ENCODE measurements around the gene CX3CL1.

Gene CX3CL1

GRCh38 chr16:57377080-57377841 is 5.0 kb downstream of the CX3CL1 start:
- H3K9ac ChIP-seq (ENCODE audit: low read depth, low read length), result no peak overlapping the region
- H3K79me2 ChIP-seq (ENCODE audit: insufficient read depth, low read length), result no peaks in the 10 kb centered on the region
- H4K20me1 ChIP-seq (ENCODE audit: insufficient read depth, low read length), result no peaks in the 10 kb centered on the region
- no peak for TF ChIP-seq EZH2 (IDR thresholded peaks at IDR 0.05; ENCODE audit: borderline replicate concordance, low read depth, low read length, severe bottlenecking)
- no peak for TF ChIP-seq CTCF (IDR thresholded peaks at IDR 0.05; ENCODE audit: borderline replicate concordance, extremely low read depth, low read length, poor library complexity, severe bottlenecking)
- H3K27me3 ChIP-seq (ENCODE audit: insufficient read depth, low read length, poor library complexity), result no peaks in the 10 kb centered on the region
- ATAC-seq (ENCODE audit: insufficient read depth, low read depth), result no peak; the same call in 2 of the 3 replicates
- no peak overlapping the region for H3K27ac ChIP-seq (ENCODE audit: low read length)
- no peaks in the 10 kb centered on the region for H3K36me3 ChIP-seq (ENCODE audit: insufficient read depth, low read length)
- H3K4me3 ChIP-seq (ENCODE audit: low read depth in 1 of 2, low read length in 2 of 2), result no peak overlapping the region
- H3K4me1 ChIP-seq (ENCODE audit: insufficient read depth, low read length), result no peaks in the 10 kb centered on the region
- DNase-seq, result no peak
- no peaks in the 10 kb centered on the region for H3K9me3 ChIP-seq (ENCODE audit: insufficient read depth, low read length, severe bottlenecking)
- no peak overlapping the region for H2AFZ ChIP-seq (ENCODE audit: low read depth, low read length)
- H3K4me2 ChIP-seq (ENCODE audit: insufficient read depth, low read length), result no peak overlapping the region

GRCh38 chr16:57379579-57379978 is 7.3 kb downstream of the CX3CL1 start:
- ATAC-seq (ENCODE audit: insufficient read depth, low read depth) (no peak), DNase-seq (no peak)
- Histone ChIP-seq H3K9ac (ENCODE audit: low read depth, low read length) (no peak overlapping the region), H2AFZ (ENCODE audit: low read depth, low read length) (no peak overlapping the region), H3K4me2 (ENCODE audit: insufficient read depth, low read length) (no peak overlapping the region), H3K9me3 (ENCODE audit: insufficient read depth, low read length, severe bottlenecking) (no peaks in the 10 kb centered on the region), H3K36me3 (ENCODE audit: insufficient read depth, low read length) (no peaks in the 10 kb centered on the region), H3K27ac (ENCODE audit: low read length) (no peak overlapping the region), H3K79me2 (ENCODE audit: insufficient read depth, low read length) (no peaks in the 10 kb centered on the region), H3K4me1 (ENCODE audit: insufficient read depth, low read length) (no peaks in the 10 kb centered on the region), H3K4me3 (ENCODE audit: low read depth in 1 of 2, low read length in 2 of 2) (no peak overlapping the region), H3K27me3 (ENCODE audit: insufficient read depth, low read length, poor library complexity) (no peaks in the 10 kb centered on the region), H4K20me1 (ENCODE audit: insufficient read depth, low read length) (no peaks in the 10 kb centered on the region)
- no peak for TF ChIP-seq CTCF (IDR thresholded peaks at IDR 0.05; ENCODE audit: borderline replicate concordance, extremely low read depth, low read length, poor library complexity, severe bottlenecking)
- no peak for TF ChIP-seq EZH2 (IDR thresholded peaks at IDR 0.05; ENCODE audit: borderline replicate concordance, low read depth, low read length, severe bottlenecking)

GRCh38 chr16:57380671-57381462 is 8.6 kb downstream of the CX3CL1 start:
- Histone ChIP-seq H3K27me3 (ENCODE audit: insufficient read depth, low read length, poor library complexity) (no peaks in the 10 kb centered on the region), H4K20me1 (ENCODE audit: insufficient read depth, low read length) (no peaks in the 10 kb centered on the region), H3K79me2 (ENCODE audit: insufficient read depth, low read length) (no peaks in the 10 kb centered on the region), H3K36me3 (ENCODE audit: insufficient read depth, low read length) (no peaks in the 10 kb centered on the region), H3K4me3 (ENCODE audit: low read depth in 1 of 2, low read length in 2 of 2) (no peak overlapping the region), H3K4me1 (ENCODE audit: insufficient read depth, low read length) (no peaks in the 10 kb centered on the region), H3K4me2 (ENCODE audit: insufficient read depth, low read length) (no peak overlapping the region), H3K27ac (ENCODE audit: low read length) (no peak overlapping the region), H2AFZ (ENCODE audit: low read depth, low read length) (no peak overlapping the region), H3K9ac (ENCODE audit: low read depth, low read length) (no peak overlapping the region), H3K9me3 (ENCODE audit: insufficient read depth, low read length, severe bottlenecking) (no peaks in the 10 kb centered on the region)
- DNase-seq, result peak; percentile 15
- TF ChIP-seq EZH2 (IDR thresholded peaks at IDR 0.05; ENCODE audit: borderline replicate concordance, low read depth, low read length, severe bottlenecking) (no peak), CTCF (IDR thresholded peaks at IDR 0.05; ENCODE audit: borderline replicate concordance, extremely low read depth, low read length, poor library complexity, severe bottlenecking) (no peak)
- ATAC-seq (ENCODE audit: insufficient read depth, low read depth), result 0 out of 3 replicates have a peak, but pooled peaks have one; percentile 35

All from DND-41 (cell line).